ENCODE results near the gene WNT3A. TPM values are rescaled to one million over a fixed set of nuclear protein-coding genes. Genes with fewer than 3 reads are reported as not detected.
A peak's percentile ranks its signal among the peaks of the same experiment; 100 is the strongest.

Gene WNT3A
- total RNA-seq, 2 donors from 2014 or later, result 0.11 to 0.46 TPM

- peak; percentile 70 for DNase-seq
- no peaks in the 10 kb centered on the region for H3K4me1 ChIP-seq (ENCODE audit: control insufficient read depth, insufficient read depth, low read length)
- peaks cover 18% of the 10 kb centered on the region for H3K4me1 Mint-ChIP-seq
- H3K27ac Mint-ChIP-seq, result no peak overlapping the region
- no peaks in the 10 kb centered on the region for H3K36me3 Mint-ChIP-seq (ENCODE audit: low read depth)
- no peaks in the 10 kb centered on the region for H3K9me3 ChIP-seq (ENCODE audit: control insufficient read depth, low read length)
- TF ChIP-seq, protein P1, sequence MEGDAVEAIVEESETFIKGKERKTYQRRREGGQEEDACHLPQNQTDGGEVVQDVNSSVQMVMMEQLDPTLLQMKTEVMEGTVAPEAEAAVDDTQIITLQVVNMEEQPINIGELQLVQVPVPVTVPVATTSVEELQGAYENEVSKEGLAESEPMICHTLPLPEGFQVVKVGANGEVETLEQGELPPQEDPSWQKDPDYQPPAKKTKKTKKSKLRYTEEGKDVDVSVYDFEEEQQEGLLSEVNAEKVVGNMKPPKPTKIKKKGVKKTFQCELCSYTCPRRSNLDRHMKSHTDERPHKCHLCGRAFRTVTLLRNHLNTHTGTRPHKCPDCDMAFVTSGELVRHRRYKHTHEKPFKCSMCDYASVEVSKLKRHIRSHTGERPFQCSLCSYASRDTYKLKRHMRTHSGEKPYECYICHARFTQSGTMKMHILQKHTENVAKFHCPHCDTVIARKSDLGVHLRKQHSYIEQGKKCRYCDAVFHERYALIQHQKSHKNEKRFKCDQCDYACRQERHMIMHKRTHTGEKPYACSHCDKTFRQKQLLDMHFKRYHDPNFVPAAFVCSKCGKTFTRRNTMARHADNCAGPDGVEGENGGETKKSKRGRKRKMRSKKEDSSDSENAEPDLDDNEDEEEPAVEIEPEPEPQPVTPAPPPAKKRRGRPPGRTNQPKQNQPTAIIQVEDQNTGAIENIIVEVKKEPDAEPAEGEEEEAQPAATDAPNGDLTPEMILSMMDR (conservative IDR thresholded peaks at IDR 0.05), result peak; percentile 48
- H3K27me3 Mint-ChIP-seq (ENCODE audit: insufficient read depth), result peaks cover 40% of the 10 kb centered on the region
- peaks cover 35% of the 10 kb centered on the region for H3K27me3 ChIP-seq (ENCODE audit: control insufficient read depth, insufficient read depth, low read length, poor library complexity, severe bottlenecking)
- H3K36me3 ChIP-seq (ENCODE audit: control insufficient read depth, insufficient read depth, low read length), result no peaks in the 10 kb centered on the region
- peaks cover 5% of the 10 kb centered on the region for H3K9me3 Mint-ChIP-seq
- WGBS, 2 experiments (ENCODE audit: insufficient coverage in 1 of 2, insufficient read length in 1 of 2), result 20 to 82% methylated on average over 1 to 4 of the region's 4 CpGs
- no peak overlapping the region for H3K9ac ChIP-seq (ENCODE audit: extremely low read depth, low read length, poor library complexity, severe bottlenecking)
- H3K27ac ChIP-seq (ENCODE audit: low read depth, low read length), result no peak overlapping the region
- no peak overlapping the region for H3K4me3 ChIP-seq (ENCODE audit: low read length)
- no peak overlapping the region for H3K4me3 Mint-ChIP-seq
Measured at GRCh38 chr1:228062812-228063211, 56.0 kb downstream of the WNT3A start.

DNA sequence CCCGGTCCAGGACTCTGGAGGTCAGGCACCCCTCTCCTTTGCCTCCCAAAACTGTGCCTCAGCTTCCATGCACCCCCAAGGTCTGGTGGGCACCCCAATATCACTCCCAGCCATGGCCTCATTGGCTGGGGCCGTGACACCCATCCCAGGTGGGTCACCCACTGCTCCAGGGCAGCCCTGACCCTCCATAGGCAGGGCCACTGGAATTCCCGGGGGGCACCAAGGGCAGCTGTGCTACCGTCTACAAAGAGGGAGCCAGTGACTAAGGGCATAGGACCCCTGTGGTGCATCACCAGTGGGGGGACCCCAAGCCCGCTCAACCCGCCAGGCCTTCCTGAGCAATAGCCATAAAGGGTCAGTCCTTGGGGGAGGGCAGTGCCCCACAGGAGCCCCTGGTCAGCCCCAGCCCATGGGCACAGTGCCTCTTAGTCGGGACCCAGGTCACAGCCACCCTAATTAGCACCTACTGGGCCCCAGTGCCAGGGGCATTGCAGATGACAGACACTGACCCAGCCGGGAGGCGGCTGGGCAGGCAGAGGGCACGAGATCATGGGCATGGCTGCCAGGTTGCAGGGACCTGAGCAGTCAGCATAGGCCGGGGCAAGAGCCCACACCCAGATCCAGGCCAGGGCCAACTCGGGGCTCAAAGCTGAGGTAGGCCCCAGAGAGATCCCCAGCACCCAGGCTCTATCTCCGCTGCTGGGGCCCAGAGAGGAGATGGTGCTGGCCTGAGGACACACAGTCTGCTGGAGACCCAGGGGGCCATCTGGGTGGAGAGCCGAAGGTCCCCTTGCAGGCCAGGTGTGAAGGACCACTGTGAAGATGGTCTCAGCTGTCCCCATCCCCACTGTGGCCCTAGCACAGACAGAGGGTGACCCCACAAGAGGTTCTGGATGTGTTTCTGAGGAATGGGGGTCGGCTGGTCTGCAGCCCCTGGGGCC, 56.7 kb downstream of the WNT3A start:
- TF ChIP-seq, protein P1 (conservative IDR thresholded peaks at IDR 0.05), result no peak
- Histone ChIP-seq H3K4me3 (ENCODE audit: low read length) (no peak overlapping the region), H3K27ac (ENCODE audit: low read depth, low read length) (no peak overlapping the region), H3K27me3 (ENCODE audit: control insufficient read depth, insufficient read depth, low read length, poor library complexity, severe bottlenecking) (peaks cover 35% of the 10 kb centered on the region), H3K9ac (ENCODE audit: extremely low read depth, low read length, poor library complexity, severe bottlenecking) (no peak overlapping the region), H3K4me1 (ENCODE audit: control insufficient read depth, insufficient read depth, low read length) (no peaks in the 10 kb centered on the region), H3K36me3 (ENCODE audit: control insufficient read depth, insufficient read depth, low read length) (no peaks in the 10 kb centered on the region), H3K9me3 (ENCODE audit: control insufficient read depth, low read length) (no peaks in the 10 kb centered on the region)
- Mint-ChIP-seq H3K4me3 (no peak overlapping the region), H3K9me3 (peaks cover under 1% of the 10 kb centered on the region), H3K36me3 (ENCODE audit: low read depth) (no peaks in the 10 kb centered on the region), H3K4me1 (peaks cover 18% of the 10 kb centered on the region), H3K27me3 (ENCODE audit: insufficient read depth) (peaks cover 35% of the 10 kb centered on the region), H3K27ac (no peak overlapping the region)
- no peak for DNase-seq
- WGBS, 2 experiments (ENCODE audit: insufficient coverage in 1 of 2, insufficient read length in 1 of 2), result 90 to 98% methylated on average over 7 to 15 of the region's 15 CpGs

DNA sequence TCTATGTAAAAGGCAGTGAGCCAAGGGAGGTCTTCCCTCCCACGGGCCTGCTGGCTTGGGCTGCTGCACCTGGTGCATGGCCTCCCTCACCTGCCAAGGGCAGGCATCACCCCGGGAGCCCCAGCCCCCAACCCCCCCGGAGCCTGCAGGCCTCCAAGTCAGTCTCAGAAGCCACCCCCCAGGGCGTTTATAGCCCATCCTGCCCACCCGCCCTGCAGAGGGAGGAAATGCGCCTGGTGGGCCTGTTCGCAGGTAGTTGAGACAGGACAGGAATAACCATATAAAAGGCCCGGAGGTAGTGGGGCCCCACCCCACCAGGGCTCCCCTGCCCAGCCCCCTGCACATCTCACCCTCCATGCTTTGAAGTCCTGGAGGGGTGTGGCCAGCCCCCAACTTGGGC, 57.5 kb downstream of the WNT3A start:
- 69 to 83% methylated on average over 2 to 8 of the region's 8 CpGs for WGBS, 2 experiments (ENCODE audit: insufficient coverage in 1 of 2, insufficient read length in 1 of 2)
- H3K4me3 Mint-ChIP-seq, result no peak overlapping the region
- no peak overlapping the region for H3K27ac Mint-ChIP-seq
- Histone ChIP-seq H3K4me3 (ENCODE audit: low read length) (no peak overlapping the region), H3K4me1 (ENCODE audit: control insufficient read depth, insufficient read depth, low read length) (no peaks in the 10 kb centered on the region), H3K9ac (ENCODE audit: extremely low read depth, low read length, poor library complexity, severe bottlenecking) (no peak overlapping the region), H3K36me3 (ENCODE audit: control insufficient read depth, insufficient read depth, low read length) (no peaks in the 10 kb centered on the region), H3K27me3 (ENCODE audit: control insufficient read depth, insufficient read depth, low read length, poor library complexity, severe bottlenecking) (peaks cover 35% of the 10 kb centered on the region), H3K9me3 (ENCODE audit: control insufficient read depth, low read length) (no peaks in the 10 kb centered on the region), H3K27ac (ENCODE audit: low read depth, low read length) (no peak overlapping the region)
- H3K27me3 Mint-ChIP-seq (ENCODE audit: insufficient read depth), result peaks cover 27% of the 10 kb centered on the region
- no peaks in the 10 kb centered on the region for H3K36me3 Mint-ChIP-seq (ENCODE audit: low read depth)
- peak; percentile 76 for DNase-seq
- peaks cover 18% of the 10 kb centered on the region for H3K4me1 Mint-ChIP-seq
- H3K9me3 Mint-ChIP-seq, result no peaks in the 10 kb centered on the region
- TF ChIP-seq, protein P1 (conservative IDR thresholded peaks at IDR 0.05), result no peak
